Activated gamma-delta T cell treated with anti-CD3 and anti-CD28 coated beads, Interleukin-2, amount 50 U/mL, for 16 hours (primary cell): ENCODE results near the gene SSH2.
"Not testable (repeated sequence)": the region's sequence is repeated elsewhere in the genome, so short reads cannot be mapped to it uniquely, and the experiment has no call there.

Experiments
- DNase-seq: peaks from one replicate; pipeline ENCODE4 v3.0.0-alpha.2; 2020; ENCODE audit warnings: low read depth

Gene SSH2

DNA sequence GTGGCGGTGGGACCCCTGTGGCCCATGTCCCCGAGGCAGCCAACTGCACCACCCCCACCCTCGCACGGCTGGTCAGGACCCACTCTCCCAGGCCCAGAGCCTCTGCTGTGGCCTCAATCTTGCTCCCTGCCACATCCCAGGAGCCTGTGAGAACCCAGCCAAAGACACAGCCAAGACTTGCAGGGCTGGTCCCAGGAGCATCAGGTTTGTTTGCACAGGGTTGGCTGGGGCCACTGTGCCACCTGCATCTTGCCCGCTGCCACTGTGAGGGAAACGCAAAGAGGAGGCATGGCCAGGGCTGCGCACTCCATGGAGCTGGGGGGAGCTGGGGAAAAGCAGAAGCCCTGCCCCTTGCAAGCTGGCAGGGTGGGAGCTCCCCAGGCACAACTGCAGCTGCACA is 92.5 kb downstream of the SSH2 start:
- DNase-seq: no peak

DNA sequence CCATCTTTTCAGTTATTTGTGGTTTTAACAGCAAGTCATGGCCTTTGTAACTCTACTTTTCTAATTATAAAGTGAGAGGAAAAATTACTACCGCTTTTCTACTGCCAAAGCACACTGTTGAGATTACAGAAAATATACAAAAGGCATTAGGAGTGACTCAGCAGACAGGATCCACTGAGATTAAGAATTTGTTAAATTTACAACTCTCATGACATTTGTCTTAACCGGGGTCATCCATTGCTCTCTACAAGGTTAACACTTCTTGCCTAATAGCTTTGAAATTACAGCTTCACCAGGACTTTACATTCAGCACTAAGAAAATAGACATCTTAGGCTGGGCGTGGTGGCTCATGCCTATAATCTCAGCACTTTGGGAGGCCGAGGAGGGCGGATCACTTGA is 93.4 kb downstream of the SSH2 start:
- no peak for DNase-seq

DNA sequence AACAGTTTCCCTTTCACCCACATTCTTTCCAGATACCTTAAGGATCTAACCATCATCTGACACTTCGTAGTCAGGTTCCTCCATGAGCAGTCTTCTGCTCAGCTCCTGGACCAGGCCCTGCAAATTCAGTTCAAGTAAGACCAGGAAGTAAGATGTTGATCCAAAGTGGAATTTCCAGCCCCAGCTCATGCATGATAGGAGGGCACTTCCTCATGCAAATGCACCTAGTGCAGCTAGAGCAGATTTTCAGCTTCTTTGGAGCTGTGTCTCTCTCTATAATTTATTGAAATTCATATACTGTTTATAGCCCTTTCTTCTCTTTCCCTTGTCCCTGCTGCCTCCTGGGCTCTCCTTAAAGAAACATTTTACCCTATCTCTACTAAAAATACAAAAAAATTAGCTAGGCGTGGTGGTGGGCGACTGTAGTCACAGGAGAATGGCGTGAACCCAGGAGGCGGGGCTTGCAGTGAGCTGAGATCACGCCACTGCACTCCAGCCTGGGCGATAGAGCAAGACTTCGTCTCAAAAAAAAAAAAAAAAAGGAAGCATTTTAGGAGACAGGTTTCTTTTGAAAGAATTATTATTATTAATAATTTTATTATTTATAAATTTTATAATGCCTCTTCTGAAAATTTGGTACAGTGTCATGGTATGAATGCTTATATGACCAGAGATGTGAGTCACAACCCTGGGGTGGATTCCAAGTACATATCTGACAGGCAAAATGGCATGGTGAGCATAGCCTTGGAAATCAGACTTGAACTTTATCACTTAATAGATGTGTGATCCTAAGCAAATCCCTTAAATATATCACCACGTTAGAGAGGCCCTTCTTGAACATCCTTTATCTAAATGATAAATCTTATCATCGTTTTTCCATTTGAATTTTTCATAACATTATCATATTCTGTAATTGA is 94.3 kb downstream of the SSH2 start:
- DNase-seq: no peak

DNA sequence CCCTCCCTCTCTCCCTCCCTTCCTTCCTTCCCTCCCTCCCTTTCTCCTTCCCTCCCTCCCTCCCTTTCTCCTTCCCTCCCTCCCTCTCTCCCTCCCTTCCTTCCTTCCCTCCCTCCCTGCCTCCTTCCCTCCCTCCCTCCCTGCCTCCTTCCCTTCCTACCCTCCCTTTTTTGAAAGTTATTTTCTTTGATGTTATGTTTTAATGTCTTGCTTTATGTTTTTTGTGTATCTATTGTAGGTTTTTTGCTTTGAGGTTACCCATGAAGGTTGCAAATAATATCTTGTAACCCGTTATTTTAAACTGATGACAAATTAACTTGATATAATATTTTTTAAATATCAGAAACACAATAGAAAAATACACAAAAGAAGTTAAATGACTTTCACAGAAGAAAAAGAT is 96.2 kb downstream of the SSH2 start:
- no peak for DNase-seq

DNA sequence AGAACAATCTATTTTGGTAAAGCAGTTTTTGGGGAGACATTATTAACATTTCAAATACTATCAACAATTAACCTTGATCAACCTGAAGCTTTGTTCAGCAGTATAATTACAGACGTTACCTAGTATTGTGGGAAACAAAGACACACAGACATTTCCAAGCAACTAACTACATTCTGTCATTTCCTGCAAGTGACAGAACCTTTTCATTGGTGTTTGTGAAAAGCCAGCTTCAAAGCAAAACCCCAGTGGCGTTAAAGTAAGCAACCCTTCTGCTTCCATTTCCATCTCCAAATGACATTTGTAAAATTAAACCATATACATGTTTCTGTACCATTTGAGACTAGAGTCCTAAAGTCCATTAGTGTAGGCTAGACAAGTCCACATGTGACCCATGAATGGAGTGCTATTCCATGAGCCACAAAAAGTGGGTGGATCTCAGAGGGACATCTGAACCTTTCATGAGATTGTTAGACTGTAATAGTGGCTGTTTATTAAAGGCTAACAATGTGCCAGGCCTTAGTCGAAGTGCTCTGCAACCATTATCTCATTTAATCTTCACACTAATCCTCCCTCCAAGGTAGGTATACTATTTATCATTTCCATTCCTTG is 101.2 kb downstream of the SSH2 start:
- DNase-seq: no peak

DNA sequence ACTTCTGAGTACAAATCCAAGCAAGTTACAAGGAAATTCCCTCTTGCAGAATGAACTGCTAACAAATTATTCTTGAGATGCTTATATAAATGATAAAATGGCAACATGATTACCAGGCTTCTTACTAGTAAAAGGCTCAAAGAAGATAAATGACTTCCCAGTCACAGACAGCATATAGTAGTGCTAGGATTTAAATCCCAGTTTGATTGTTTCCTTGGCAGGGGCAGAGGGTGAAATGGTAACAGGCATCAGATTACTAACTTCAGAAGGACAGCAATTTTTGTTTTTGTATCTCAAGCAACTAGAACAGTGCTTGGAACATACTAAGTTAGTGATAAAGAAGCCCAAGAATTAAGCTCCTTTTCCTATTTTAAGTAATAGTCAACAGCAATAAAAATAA is 102.8 kb downstream of the SSH2 start:
- no peak for DNase-seq

DNA sequence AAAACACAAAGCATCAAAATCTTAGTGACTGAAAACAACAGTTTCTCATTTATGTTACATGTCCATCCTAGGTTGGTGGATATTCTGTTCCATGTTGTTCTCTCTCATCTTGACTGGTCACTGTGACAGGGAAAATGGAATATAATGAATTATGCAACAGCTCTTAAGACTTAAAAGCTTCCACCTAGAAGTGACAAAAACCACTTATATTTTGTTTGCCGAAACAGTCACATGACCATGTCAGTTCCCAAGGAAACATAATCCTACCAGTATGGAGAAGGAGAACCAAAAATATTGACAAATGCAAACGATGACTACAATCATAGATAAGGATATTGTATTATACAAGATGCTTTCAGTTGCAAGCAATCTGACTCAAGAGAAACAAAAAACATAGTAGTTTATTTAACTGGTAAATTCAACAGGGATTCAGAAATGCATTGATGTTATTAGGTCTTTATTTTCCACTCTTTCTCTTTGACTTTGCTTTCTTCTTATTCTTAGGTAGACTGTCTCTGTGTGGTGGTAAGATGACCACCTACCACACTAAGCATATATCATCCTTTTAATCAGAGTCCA is 103.8 kb downstream of the SSH2 start:
- DNase-seq: no peak

DNA sequence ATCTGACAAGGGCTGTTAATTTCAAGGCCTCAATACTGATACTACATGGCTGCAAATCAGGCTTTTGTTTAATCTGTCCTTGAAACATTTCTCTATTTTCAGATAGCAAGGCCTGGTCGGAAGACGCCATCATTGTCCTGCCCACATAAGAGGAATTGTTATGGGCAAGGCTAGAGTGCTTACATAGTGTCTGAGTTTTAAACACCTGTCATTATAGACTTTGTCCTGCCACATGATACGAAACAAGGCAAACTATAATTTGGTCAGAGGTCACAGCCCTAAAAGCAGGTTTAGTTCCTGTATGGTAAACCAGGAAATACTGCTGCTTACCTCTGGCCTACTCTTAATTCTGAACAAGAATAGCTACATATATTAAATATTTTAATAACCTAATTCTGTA is 104.4 kb downstream of the SSH2 start:
- DNase-seq: no peak

DNA sequence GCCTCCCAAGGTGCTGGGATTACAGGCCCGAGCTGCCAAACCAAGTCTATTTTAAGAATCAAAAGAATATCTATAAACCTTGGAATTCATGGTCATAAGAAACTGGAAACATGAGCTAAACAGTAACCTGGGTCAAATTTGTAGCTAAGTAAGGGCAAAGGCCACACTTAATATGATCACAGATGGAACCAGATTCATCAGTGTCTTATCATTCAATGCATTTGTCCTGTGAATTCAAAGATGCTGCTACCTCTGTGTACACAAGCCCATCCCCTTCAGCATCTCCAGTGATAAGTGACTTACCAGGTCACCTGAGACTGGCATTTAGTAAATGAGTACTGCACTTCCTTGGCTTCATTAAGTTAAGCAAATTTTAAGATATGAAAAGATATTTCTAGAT is 108.1 kb downstream of the SSH2 start:
- DNase-seq: no peak

DNA sequence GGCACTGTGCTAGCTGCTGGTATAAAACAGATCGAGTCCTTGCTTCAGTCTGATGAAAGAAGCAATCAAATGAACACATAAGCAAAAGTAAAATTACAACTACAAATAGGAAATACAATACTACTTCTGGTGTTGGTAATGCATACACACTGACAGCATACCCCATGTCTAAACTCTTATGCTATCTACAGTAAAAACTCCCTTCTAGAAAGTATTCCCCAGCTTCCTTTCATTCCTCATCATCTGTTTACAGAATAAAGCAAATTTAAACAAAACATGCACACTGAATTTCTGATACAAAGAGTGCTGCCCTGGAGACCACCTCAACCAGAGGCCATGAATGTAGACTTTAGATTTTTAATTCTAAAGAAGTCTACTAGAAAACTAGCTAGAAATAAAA is 109.6 kb downstream of the SSH2 start:
- DNase-seq: no peak

DNA sequence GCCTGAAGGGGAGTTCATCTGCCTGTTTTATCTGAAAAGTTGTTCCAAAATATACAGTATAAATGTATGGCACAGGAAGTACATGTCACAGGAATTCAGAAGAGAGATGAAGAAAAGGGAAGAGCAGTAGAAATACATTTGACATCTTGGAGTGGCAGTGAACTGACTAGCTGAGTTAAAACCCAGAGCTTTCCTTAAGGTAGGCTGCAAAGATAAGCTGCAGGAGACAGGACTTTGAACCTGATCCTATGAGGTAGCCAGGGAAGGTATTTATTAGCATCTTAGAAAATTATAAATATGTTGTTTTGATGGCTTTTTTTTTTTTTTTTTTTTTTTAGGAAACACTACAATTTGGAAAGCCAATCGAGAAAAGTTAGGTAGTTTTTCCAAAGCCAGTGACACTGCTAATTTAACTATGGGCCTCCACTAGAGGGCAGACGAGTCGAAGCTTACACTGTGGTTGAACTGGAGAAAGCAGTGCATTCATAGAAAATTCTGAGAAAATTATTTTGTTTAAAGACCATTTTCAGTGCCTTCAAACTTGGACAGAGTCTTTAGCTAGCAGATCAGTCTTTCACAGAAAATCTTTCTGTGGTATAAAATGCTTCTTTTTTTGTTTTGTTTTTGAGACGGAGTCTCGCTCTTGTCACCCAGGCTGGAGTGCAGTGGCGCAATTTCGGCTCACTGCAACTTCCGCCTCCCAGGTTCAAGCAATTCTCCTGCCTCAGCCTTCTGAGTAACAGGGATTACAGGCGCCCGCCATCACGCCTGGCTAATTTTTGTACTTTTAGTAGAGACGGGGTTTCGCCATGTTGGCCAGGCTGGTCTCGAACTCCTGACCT is 122.3 kb downstream of the SSH2 start:
- DNase-seq: peak; percentile 65

DNA sequence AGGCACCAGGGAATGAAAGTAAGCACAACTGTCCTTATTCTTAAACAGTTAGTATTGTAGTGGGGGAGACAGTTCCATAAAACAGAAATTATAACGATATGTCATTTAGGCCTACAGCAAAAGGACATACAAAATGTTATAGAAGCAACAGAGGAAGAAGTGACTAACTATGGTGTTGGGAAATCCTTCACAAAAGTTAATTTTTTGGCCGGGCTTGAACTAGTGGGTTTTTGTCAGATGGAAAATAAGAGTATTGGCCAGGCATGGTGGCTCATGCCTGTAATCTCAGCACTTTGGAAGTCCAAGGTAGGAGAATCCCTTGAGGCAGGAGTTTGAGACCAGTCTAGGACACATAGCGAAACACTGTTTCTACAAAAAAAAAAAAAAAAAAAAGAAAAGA is 127.8 kb downstream of the SSH2 start:
- DNase-seq: no peak

DNA sequence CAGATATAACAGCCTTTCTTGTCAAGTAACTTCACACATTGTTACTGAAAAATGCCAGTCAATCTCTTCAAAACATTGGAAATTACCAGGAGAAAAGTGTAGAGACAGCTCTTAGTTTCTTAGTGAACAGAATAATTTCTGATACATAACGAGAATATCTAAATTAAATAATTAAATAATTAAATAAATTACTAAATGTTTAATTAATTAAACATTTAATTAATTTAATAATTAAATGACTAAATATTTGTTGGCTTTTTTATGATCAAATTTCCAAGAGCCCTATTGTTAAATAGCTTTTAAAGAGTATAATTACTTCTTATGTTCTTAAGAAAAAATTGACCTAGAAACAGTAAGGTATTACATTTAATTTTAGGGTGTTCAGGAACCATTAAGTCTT is 129.6 kb downstream of the SSH2 start:
- DNase-seq: no peak

DNA sequence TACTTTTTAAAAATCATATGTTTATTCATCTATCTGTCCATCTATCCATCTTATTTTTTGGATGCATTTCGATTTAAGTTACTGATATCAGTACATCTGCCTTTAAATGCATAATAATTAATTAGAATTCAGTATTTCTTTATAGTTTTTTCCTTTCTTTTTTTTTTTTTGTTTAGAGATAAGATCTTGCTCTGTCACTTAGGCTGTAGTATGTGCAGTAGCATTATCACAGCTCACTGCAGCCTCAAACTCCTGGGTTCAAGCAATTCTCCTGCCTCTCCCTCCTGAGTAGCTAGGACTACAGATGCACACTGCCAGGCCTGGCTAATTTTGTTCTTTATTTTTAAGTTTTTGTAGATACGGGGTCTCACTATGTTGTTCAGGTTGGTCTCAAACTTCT is 133.4 kb downstream of the SSH2 start:
- DNase-seq: no peak

DNA sequence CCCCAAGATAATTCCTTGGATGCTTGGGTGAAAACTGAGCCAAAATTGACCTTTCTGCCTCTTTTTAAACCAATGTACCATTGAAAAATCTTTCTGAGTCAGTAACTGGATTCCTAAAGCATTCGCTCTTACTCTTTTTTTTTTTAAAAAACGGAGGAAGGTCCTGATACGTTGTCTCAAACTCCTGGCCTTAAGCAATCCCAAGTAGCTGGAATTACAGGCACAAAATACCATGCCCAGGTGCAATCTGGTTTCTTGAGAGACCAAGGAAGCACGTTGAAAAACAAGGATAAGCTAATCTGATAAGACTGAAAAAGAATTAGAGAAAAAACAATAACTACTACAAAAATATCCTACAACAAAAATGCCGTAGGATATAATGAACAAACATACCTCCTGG is 136.5 kb downstream of the SSH2 start:
- no peak for DNase-seq

DNA sequence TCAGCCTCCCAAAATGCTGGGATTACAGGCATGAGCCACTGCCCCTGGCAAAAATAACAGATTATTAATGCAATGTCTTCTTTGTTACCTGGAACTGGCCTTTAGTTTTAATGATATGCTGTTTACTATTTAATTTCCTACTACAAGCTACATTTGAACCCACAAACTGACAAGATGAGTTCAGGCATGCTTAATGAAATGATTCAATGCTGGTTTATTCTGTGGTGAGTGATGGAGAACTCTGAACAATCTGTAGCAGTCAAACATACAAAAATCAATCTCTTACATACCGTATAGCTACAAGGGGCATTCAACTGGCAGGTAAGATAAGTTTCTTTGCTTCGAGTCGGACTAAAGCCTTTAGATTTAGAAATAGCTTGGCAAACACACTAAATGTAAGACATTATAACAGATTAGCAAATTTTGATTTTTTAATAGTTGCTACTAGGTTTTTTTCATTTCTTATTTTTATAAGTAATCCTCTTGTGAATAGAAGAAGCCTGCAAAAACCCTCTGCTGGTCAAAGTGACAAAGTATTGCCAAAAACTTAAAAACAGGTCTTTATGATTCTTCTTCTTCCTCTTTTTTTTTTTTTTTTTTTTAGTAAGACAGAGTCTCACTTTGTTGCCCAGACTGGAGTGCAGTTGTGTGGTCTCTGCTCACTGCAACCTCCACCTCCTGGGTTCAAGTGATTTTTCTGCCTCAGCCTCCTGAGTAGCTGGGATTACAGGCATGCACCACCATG is 138.5 kb downstream of the SSH2 start:
- no peak for DNase-seq

DNA sequence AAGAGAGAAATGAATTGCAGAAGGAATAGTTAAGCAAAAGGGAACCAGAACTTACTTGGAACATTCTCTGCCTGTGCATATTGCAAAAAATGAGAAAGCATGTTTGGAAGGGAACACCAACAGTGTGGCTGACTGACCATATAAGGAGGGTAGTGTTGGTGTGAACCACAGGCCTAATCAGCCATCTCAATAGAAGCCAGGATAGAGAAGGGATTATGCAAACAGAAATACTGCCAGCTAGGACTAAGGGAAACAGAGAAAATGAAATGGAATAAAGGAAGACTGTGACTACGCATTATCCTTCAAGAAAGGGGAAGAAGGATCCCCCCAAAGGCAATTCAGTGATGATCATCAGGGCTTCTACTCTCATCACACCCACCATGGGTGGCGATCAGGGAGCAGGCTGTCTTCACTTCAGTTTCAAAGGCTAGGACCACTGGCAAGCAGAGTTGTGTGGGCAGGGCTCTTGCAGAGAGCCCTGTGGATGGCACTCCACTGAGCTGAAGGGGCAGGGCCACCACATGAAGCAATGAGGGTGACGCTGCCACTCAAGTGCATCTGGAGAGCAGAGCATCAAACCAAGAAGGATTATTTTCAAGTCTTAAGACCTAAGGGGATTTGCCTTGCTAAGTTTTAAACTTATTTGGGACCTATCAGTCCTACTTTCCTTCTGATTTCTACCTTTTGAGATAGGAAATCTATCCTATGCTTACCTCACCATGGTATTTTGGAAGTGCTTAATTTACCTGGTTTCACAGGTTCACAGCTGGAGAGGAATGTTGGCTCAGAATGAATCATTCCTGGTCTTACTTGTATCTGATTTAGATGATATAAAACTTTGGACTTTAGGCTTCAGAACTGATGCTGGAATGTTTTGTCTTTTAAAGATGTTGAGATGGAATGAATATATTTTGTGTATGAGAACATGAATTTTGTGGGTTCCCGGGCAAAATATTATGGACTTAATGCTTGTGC is 140.5 kb downstream of the SSH2 start:
- no peak for DNase-seq

DNA sequence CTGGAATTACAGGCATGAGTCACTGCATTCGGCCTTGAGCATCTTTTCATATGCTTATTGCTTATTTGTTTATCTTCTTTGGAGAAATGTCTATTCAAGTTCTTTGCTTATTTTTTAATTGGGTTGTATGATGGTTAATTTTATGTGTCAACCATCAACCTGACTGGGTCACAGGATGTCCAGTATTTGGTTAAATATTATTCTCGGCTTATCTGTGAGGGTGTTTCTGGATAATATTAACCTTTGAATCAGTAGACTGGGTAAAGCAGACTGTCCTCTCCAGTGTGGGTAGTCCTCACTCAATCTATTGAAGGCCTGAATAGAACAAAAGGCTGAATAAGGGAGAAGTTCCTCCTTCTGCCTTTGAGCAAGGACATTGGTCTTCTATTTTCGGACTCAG is 142.0 kb downstream of the SSH2 start:
- DNase-seq: no peak

DNA sequence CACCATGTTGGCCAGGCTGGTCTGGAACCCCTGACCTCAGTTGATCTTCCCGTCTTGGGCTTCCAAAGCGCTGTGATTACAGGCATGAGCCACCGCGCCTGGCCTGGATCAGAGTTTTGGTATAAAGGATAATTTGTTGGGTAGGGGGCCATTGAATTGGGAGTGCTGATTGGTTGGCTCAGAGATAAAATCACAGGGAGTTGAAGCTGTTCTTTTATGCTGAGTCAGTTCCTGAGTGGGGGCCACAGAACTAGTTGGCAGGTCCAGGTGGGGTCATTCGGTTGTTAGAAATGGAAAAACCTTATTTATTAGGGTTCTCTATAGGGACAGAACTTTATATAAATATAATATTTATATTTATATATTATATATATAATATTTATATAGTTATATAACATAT is 147.1 kb downstream of the SSH2 start:
- DNase-seq: no peak

DNA sequence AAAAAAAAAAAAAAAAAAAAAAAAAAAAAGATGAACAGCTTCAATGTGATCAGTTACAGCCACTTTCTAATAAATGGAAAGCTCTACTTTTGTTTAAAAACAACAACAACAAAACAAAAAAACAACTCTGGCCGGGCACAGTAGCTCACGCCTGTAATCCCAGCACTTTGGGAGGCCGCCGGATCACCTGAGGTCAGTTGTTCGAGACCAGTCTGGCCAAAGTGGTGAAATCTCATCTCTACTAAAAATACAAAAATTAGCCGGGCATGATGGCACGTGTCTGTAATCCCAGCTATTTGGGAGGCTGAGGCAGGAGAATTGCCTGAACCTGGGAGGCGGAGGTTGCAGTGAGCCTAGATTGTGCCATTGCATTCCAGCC is 150.2 kb downstream of the SSH2 start:
- DNase-seq: not testable (repeated sequence)
